Measurements from ENCODE around the gene PLEKHG2. TPM values are rescaled to one million over a fixed set of nuclear protein-coding genes. Genes with fewer than 3 reads are reported as not detected.
A peak's percentile ranks its signal among the peaks of the same experiment; 100 is the strongest.

Gene PLEKHG2, protein sequence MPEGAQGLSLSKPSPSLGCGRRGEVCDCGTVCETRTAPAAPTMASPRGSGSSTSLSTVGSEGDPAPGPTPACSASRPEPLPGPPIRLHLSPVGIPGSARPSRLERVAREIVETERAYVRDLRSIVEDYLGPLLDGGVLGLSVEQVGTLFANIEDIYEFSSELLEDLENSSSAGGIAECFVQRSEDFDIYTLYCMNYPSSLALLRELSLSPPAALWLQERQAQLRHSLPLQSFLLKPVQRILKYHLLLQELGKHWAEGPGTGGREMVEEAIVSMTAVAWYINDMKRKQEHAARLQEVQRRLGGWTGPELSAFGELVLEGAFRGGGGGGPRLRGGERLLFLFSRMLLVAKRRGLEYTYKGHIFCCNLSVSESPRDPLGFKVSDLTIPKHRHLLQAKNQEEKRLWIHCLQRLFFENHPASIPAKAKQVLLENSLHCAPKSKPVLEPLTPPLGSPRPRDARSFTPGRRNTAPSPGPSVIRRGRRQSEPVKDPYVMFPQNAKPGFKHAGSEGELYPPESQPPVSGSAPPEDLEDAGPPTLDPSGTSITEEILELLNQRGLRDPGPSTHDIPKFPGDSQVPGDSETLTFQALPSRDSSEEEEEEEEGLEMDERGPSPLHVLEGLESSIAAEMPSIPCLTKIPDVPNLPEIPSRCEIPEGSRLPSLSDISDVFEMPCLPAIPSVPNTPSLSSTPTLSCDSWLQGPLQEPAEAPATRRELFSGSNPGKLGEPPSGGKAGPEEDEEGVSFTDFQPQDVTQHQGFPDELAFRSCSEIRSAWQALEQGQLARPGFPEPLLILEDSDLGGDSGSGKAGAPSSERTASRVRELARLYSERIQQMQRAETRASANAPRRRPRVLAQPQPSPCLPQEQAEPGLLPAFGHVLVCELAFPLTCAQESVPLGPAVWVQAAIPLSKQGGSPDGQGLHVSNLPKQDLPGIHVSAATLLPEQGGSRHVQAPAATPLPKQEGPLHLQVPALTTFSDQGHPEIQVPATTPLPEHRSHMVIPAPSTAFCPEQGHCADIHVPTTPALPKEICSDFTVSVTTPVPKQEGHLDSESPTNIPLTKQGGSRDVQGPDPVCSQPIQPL (N-terminal part only)
- 52.8 TPM for polyA plus RNA-seq (2013, experiment 1 of 2)
- 49.8 TPM for polyA plus RNA-seq (2013, experiment 2 of 2)

DNA sequence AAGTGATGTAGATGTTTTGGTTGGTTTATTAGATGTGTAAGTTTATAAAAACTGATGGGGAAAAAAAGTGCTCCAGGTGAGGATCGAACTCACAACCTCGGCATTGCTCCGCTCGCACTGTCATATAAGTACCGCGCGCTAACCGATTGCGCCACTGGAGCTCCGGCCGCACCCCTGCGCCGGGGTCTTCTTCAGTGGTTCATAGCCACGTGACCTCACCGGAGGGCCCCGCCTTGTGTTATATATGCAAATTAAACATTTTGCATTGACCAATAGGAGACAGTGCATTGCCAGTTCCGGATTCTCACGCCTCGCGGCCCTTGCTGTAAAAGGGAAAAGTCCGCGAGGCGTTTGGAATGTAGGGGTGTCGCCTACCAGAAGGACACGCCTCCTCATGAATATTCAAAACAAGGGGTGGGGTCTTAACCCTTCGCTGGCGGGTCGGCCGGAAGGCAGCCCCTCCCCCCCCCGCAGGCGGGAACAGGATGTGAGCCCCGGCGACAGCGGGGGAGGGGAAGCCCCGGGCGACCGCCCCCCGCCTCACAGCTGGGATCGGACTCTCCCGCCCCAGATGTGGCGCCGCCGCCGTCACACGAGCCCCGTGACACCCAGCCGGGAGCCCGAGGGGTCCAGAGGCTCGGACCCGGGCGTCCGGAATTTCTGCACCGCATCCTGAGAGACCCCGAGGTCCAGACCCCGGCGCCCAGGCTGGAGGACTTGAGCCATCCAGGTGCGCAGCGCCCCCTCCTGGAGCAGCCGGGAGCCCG, at the start of gene PLEKHG2:
PLEKHG2 (plus strand) TSS at position 570 of the 767 bp plus-strand sequence. CDS start 1,418 bp downstream, outside the sequence.
- peak; percentile 100 for DNase-seq
- H3K9ac ChIP-seq (ENCODE audit: low read length): peak within 1 kb of the TSS; percentile 98
- H3K4me1 ChIP-seq (ENCODE audit: control insufficient read depth, low read depth, low read length): peaks cover 16% of the 10 kb centered on the region
- H3K27me3 ChIP-seq (ENCODE audit: insufficient read depth, low read length, poor library complexity): no peaks in the 10 kb centered on the region
- peak within 1 kb of the TSS; percentile 98 for H3K4ac ChIP-seq (ENCODE audit: low read depth, low read length)
- H2AK5ac ChIP-seq (ENCODE audit: low read length): peak within 1 kb of the TSS; percentile 66
- peak within 1 kb of the TSS; percentile 96 for H2BK5ac ChIP-seq (ENCODE audit: low read length)
- peak within 1 kb of the TSS; percentile 70 for H3K4me2 ChIP-seq (ENCODE audit: low read length)
- peak within 1 kb of the TSS; percentile 78 for H4K8ac ChIP-seq (ENCODE audit: low read depth, low read length)
- H3K56ac ChIP-seq (ENCODE audit: low read length): peak within 1 kb of the TSS; percentile 86
- H3K18ac ChIP-seq (ENCODE audit: low read length): peak within 1 kb of the TSS; percentile 98
- H4K5ac ChIP-seq (ENCODE audit: low read length): no peak within 1 kb of the TSS
- H2BK120ac ChIP-seq (ENCODE audit: low read depth, low read length): peak within 1 kb of the TSS; percentile 73
- no peaks in the 10 kb centered on the region for H3K36me3 ChIP-seq (ENCODE audit: control insufficient read depth, insufficient read depth, low read length)
- peak within 1 kb of the TSS; percentile 88 for H3K27ac ChIP-seq (ENCODE audit: low read depth, low read length)
- no peak within 1 kb of the TSS for H2BK15ac ChIP-seq (replicated peaks; ENCODE audit: low read depth)
- H3K79me1 ChIP-seq (ENCODE audit: low read length): peaks cover 20% of the 10 kb centered on the region
- peaks cover 47% of the 10 kb centered on the region for H3K79me2 ChIP-seq (ENCODE audit: control insufficient read depth, insufficient read depth, low read length)
- H3K23ac ChIP-seq (ENCODE audit: low read length): peak within 1 kb of the TSS; percentile 29
- peak within 1 kb of the TSS; percentile 84 for H3K4me3 ChIP-seq (ENCODE audit: low read length)
- no CpG with 5 or more reads among the region's 60 CpGs for WGBS (ENCODE audit: extremely low coverage, insufficient coverage, low lambda C conversion rate)

DNA sequence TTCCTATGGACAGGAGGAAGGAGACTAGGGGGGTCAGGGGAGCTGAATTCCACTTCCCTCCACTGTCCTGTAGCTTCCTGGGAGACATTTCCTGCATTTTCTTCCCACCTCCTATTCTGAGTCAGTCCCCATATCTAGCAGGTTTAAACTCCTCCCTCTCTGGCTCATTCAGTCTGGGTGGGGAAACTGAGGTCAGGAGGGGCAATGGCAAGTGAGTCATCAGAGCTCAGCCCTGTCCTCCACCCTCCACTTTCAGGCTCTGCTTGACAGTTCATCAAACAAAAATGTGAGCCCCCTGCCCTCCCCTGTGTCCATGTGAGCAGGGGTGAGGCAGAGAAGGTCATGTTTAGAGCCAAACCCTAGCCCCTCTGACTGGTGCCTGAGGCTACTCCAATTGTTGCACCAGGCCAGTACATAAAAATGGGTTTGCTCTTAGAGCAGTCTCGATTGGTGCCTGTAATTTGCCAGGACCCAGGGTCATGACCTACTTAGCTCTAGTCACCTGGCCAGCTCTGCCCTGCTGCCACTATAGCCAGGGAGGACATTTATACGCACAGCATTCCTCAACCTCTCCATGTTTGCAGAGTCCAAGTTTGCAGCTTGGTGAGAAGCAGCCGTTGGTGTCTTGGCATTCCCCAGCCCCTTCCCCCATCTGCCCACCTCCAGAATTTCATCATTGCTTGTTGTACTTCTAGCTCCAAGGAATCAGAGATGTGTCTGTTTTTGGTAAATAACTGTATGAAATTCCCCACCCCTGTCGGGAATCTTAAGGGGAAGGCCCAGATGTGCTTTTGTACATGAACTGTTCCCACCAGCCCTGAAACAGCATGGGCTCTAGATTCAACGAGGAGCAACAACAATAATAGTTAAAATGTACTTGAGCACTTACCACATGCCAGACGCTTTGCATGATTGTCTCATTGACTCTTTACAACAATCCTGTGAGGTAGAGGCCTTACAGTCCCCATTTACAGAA, 49.5 kb upstream of the PLEKHG2 start:
- no peaks in the 10 kb centered on the region for H3K79me1 ChIP-seq (ENCODE audit: low read length)
- H2BK15ac ChIP-seq (replicated peaks; ENCODE audit: low read depth): no peak overlapping the region
- no peak overlapping the region for H2BK120ac ChIP-seq (ENCODE audit: low read depth, low read length)
- H2AK5ac ChIP-seq (ENCODE audit: low read length): no peak overlapping the region
- H3K27ac ChIP-seq (ENCODE audit: low read depth, low read length): no peak overlapping the region
- H4K8ac ChIP-seq (ENCODE audit: low read depth, low read length): no peak overlapping the region
- H3K4me3 ChIP-seq (ENCODE audit: low read length): no peak overlapping the region
- WGBS (ENCODE audit: extremely low coverage, insufficient coverage, low lambda C conversion rate): no CpG with 5 or more reads among the region's 6 CpGs
- no peak overlapping the region for H3K4me2 ChIP-seq (ENCODE audit: low read length)
- H3K9ac ChIP-seq (ENCODE audit: low read length): no peak overlapping the region
- no peaks in the 10 kb centered on the region for H3K79me2 ChIP-seq (ENCODE audit: control insufficient read depth, insufficient read depth, low read length)
- H3K27me3 ChIP-seq (ENCODE audit: insufficient read depth, low read length, poor library complexity): no peaks in the 10 kb centered on the region
- no peaks in the 10 kb centered on the region for H3K4me1 ChIP-seq (ENCODE audit: control insufficient read depth, low read depth, low read length)
- H2BK5ac ChIP-seq (ENCODE audit: low read length): no peak overlapping the region
- H3K56ac ChIP-seq (ENCODE audit: low read length): no peak overlapping the region
- no peak for DNase-seq
- no peak overlapping the region for H4K5ac ChIP-seq (ENCODE audit: low read length)
- H3K18ac ChIP-seq (ENCODE audit: low read length): no peak overlapping the region
- H3K23ac ChIP-seq (ENCODE audit: low read length): no peak overlapping the region
- no peak overlapping the region for H3K4ac ChIP-seq (ENCODE audit: low read depth, low read length)
- H3K36me3 ChIP-seq (ENCODE audit: control insufficient read depth, insufficient read depth, low read length): peaks cover 14% of the 10 kb centered on the region

DNA sequence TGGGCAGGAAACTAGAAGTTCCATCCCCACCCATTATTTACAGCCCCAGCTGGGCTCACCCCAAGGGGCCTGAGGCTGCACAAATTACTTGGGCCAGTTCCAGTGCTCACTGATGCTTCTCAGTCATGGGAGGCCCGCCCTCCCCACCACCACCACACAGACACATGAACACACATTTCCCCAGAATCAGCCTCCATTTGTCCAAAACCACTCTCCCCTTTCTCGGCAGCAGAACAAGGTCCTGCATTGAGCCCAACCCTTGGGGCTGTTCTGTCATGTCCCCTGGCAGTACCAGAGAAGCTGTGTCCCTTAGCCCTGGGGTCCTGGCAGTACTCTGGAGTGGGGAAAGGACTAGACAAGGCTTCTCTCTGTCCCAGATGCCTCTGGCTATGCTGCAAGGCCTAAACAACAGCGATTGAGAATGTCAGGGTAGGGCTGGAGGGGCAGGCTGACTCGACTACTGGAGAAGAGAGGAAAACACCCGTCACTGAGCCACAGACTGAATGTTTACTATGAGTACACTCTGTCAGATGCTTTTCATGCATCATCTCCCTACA, 48.5 kb upstream of the PLEKHG2 start:
- Histone ChIP-seq H3K9ac (ENCODE audit: low read length) (no peak overlapping the region), H3K18ac (ENCODE audit: low read length) (no peak overlapping the region), H2BK120ac (ENCODE audit: low read depth, low read length) (no peak overlapping the region), H3K4ac (ENCODE audit: low read depth, low read length) (no peak overlapping the region), H2BK15ac (replicated peaks; ENCODE audit: low read depth) (no peak overlapping the region), H4K5ac (ENCODE audit: low read length) (no peak overlapping the region), H4K8ac (ENCODE audit: low read depth, low read length) (no peak overlapping the region), H3K56ac (ENCODE audit: low read length) (no peak overlapping the region), H3K79me2 (ENCODE audit: control insufficient read depth, insufficient read depth, low read length) (no peaks in the 10 kb centered on the region), H3K4me3 (ENCODE audit: low read length) (no peak overlapping the region), H3K79me1 (ENCODE audit: low read length) (no peaks in the 10 kb centered on the region), H2BK5ac (ENCODE audit: low read length) (no peak overlapping the region), H3K27ac (ENCODE audit: low read depth, low read length) (no peak overlapping the region), H3K4me1 (ENCODE audit: control insufficient read depth, low read depth, low read length) (no peaks in the 10 kb centered on the region), H3K36me3 (ENCODE audit: control insufficient read depth, insufficient read depth, low read length) (peaks cover 14% of the 10 kb centered on the region), H2AK5ac (ENCODE audit: low read length) (no peak overlapping the region), H3K4me2 (ENCODE audit: low read length) (no peak overlapping the region), H3K23ac (ENCODE audit: low read length) (no peak overlapping the region), H3K27me3 (ENCODE audit: insufficient read depth, low read length, poor library complexity) (no peaks in the 10 kb centered on the region)
- WGBS (ENCODE audit: extremely low coverage, insufficient coverage, low lambda C conversion rate): no CpG with 5 or more reads among the region's 5 CpGs
- DNase-seq: no peak

DNA sequence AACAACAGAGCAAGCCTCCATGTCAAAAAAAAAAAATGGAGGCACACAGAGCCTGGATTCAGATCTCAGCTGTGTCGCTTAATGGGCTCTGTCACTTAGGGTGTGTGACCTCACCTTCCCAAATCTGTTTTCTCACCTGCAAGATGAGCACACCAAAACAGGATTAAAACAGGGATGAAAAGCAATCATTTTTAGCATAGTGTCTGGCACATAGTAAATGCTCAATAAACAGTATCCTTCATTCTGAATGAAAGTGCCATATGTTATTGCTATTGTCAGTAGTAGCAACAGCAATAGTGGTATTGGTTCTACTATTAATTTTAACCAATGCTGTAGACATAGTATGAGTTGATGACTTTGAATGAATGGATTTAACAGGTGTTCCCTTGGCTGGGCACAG, 46.9 kb upstream of the PLEKHG2 start:
- DNase-seq: no peak
- Histone ChIP-seq H3K4me3 (ENCODE audit: low read length) (no peak overlapping the region), H2AK5ac (ENCODE audit: low read length) (no peak overlapping the region), H3K23ac (ENCODE audit: low read length) (no peak overlapping the region), H3K27ac (ENCODE audit: low read depth, low read length) (no peak overlapping the region), H2BK15ac (replicated peaks; ENCODE audit: low read depth) (no peak overlapping the region), H3K18ac (ENCODE audit: low read length) (no peak overlapping the region), H3K79me2 (ENCODE audit: control insufficient read depth, insufficient read depth, low read length) (no peaks in the 10 kb centered on the region), H2BK5ac (ENCODE audit: low read length) (no peak overlapping the region), H3K4me1 (ENCODE audit: control insufficient read depth, low read depth, low read length) (no peaks in the 10 kb centered on the region), H3K4ac (ENCODE audit: low read depth, low read length) (no peak overlapping the region), H3K4me2 (ENCODE audit: low read length) (no peak overlapping the region), H3K36me3 (ENCODE audit: control insufficient read depth, insufficient read depth, low read length) (peaks cover 10% of the 10 kb centered on the region), H3K9ac (ENCODE audit: low read length) (no peak overlapping the region), H3K56ac (ENCODE audit: low read length) (no peak overlapping the region), H4K8ac (ENCODE audit: low read depth, low read length) (no peak overlapping the region), H3K27me3 (ENCODE audit: insufficient read depth, low read length, poor library complexity) (no peaks in the 10 kb centered on the region), H4K5ac (ENCODE audit: low read length) (no peak overlapping the region), H3K79me1 (ENCODE audit: low read length) (no peaks in the 10 kb centered on the region), H2BK120ac (ENCODE audit: low read depth, low read length) (no peak overlapping the region)
- WGBS (ENCODE audit: extremely low coverage, insufficient coverage, low lambda C conversion rate): no CpG with 5 or more reads among the region's 1 CpG
